Stomach smooth muscle (tissue), 2 donors: Measurements from ENCODE around the gene NIPSNAP3A.

Source experiments
- H3K27ac ChIP-seq: one replicate; pipeline ENCODE4 v1.7.0; 2013; ENCODE audit warnings: mild to moderate bottlenecking, low read length, inconsistent platforms
- H3K27me3 ChIP-seq, 2 donors: one replicate each; pipeline ENCODE4 v1.7.0; 2013; ENCODE audit warnings: low read length in 2 of 2; ENCODE audit not compliant: insufficient read depth in 2 of 2, control insufficient read depth in 1 of 2
- H3K36me3 ChIP-seq, 2 donors: one replicate each; pipeline ENCODE4 v1.7.0; 2013; ENCODE audit warnings: low read length in 2 of 2; ENCODE audit not compliant: control insufficient read depth in 2 of 2, insufficient read depth in 2 of 2
- H3K4me1 ChIP-seq: one replicate; pipeline ENCODE4 v1.7.0; 2013; ENCODE audit warnings: low read length; ENCODE audit not compliant: control insufficient read depth, insufficient read depth
- H3K4me3 ChIP-seq, 2 donors: one replicate each; pipeline ENCODE4 v1.7.0; 2013; ENCODE audit warnings: low read length in 2 of 2
- H3K9ac ChIP-seq, 2 donors: one replicate each; pipeline ENCODE4 v1.7.0; 2013; ENCODE audit warnings: low read length in 2 of 2, mild to moderate bottlenecking in 1 of 2
- H3K9me3 ChIP-seq, 2 donors: one replicate each; pipeline ENCODE4 v1.7.0; 2013; ENCODE audit warnings: low read length in 2 of 2; ENCODE audit not compliant: control insufficient read depth in 2 of 2
- donor health status: healthy.
- donor health status: Pancreatic carcinoma.

The NIPSNAP3A gene

DNA sequence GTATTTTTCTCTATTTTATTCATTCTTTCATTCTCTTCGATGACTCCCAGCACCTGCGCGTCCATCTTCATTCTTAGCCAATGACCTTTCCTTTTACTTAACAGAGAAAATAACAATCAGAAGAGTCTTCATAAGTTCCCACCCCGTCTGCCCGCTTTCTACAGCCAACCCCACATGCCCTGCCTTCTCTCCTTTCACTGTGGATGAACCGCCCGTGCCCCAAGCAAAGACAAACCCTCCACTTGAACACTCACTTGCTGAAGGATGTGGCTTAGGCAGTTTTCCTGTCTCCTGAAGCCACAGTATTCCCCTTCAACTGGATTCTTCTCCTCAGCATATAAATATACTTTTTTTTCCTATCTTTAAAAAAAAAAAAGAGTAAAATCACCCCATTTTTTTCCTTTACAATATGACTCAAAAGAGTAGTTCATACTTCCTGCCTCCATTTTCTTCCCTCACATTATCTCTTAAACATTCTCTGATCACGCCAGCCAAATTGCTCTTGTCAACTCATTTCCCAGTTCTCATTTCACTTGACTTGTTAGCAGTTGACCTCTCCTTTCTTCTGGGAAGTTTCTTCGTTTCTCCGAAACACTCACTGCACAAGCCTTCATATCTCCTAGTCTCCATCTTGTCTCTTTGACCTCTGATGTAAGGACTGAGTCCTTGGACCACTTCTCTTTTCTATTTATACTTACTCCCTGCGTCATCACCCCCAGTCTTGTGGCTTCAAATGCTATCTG lies 27.5 kb downstream of the NIPSNAP3A start:
- no peaks in the 10 kb centered on the region for H3K27me3 ChIP-seq
- no peak overlapping the region for H3K4me3 ChIP-seq
- H3K9ac ChIP-seq, result no peak overlapping the region
- no peaks in the 10 kb centered on the region for H3K4me1 ChIP-seq
- no peaks in the 10 kb centered on the region for H3K9me3 ChIP-seq
- no peak overlapping the region for H3K27ac ChIP-seq
- H3K36me3 ChIP-seq, result no peaks in the 10 kb centered on the region

DNA sequence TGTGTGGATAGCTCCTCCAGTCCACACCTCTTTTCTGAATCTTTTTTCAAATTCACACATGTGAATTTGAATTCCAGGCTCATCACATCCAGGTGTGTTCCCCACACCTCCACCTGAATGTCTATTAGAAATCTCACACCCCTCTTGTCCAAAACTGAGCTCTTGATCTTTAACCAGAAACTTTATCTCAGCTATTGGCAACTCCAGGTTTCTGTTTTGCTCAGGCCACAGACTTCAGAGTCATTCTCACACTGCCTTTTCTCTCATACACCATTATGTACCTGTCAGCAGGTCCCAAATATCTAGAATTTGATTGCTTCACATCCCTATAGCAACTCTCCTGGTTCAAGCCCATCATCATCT lies 28.1 kb downstream of the NIPSNAP3A start:
- Histone ChIP-seq H3K27ac (no peak overlapping the region), H3K36me3 (no peaks in the 10 kb centered on the region), H3K27me3 (no peaks in the 10 kb centered on the region), H3K4me1 (no peaks in the 10 kb centered on the region), H3K9ac (no peak overlapping the region), H3K9me3 (no peaks in the 10 kb centered on the region), H3K4me3 (no peak overlapping the region)

DNA sequence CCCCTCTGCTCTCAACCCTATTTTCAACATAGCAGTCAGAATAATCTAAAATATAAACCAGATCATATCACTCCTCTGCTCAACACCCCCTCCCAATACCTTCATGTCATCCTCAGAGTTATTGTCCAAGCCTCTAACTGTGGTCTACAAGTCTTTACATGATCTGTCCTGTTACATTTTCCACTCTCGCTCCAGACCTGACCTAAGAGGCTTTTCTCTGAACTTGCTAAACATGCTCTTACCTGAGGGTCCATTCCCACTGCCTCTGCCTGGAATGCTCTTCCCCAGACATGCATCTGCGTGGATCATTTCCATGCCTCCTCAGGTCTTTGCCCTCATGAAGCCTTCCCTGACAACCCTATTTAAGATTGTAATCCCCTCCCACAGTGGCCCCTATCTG lies 28.5 kb downstream of the NIPSNAP3A start:
- Histone ChIP-seq H3K36me3 (no peaks in the 10 kb centered on the region), H3K27ac (no peak overlapping the region), H3K4me1 (no peaks in the 10 kb centered on the region), H3K27me3 (no peaks in the 10 kb centered on the region), H3K9ac (no peak overlapping the region), H3K4me3 (no peak overlapping the region), H3K9me3 (no peaks in the 10 kb centered on the region)

DNA sequence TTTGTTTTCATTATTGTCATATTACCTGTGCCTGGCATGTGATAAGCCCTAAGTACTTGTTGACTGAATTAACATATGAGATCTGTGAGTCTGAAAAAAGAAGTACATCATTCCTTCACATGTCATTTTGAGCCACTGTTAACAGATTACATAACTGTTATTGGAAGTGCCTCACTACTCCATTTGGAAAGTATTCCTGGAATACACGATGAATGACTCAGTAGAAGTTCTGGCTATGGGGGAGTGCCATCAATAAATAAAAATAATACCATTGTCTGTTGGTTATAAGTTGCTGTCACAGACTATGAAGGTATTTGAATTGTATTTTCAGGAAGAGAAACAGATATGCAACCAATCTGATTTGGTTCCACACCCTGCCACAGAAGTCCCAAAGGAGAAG lies 29.3 kb downstream of the NIPSNAP3A start:
- H3K27me3 ChIP-seq, result no peaks in the 10 kb centered on the region
- H3K36me3 ChIP-seq, result no peaks in the 10 kb centered on the region
- H3K9ac ChIP-seq, result no peak overlapping the region
- no peak overlapping the region for H3K4me3 ChIP-seq
- H3K27ac ChIP-seq, result no peak overlapping the region
- no peaks in the 10 kb centered on the region for H3K9me3 ChIP-seq
- no peaks in the 10 kb centered on the region for H3K4me1 ChIP-seq

DNA sequence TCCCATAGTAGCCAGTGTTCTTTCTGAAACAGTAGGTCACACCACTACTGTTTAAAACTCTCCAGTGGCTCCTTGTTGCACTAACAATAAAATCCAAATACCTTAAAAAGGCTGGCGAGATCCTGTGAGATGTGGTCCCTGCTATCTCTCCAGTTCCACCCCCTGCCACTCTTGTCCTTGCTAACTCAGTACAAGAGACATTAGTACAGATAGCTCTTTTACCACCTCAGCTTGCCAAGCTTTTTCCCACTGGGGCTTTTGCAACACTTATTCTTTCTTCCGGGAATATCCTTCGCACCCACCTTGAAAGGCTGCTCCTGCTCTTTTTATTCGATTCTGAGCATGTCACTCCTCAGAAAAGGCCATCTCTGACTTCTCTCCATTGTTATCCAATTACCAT lies 31.3 kb downstream of the NIPSNAP3A start:
- Histone ChIP-seq H3K36me3 (peaks cover 7 to 10% of the 10 kb centered on the region in 2 donors), H3K4me1 (no peaks in the 10 kb centered on the region), H3K9ac (no peak overlapping the region), H3K27ac (no peak overlapping the region), H3K4me3 (no peak overlapping the region), H3K27me3 (no peaks in the 10 kb centered on the region), H3K9me3 (no peaks in the 10 kb centered on the region)

DNA sequence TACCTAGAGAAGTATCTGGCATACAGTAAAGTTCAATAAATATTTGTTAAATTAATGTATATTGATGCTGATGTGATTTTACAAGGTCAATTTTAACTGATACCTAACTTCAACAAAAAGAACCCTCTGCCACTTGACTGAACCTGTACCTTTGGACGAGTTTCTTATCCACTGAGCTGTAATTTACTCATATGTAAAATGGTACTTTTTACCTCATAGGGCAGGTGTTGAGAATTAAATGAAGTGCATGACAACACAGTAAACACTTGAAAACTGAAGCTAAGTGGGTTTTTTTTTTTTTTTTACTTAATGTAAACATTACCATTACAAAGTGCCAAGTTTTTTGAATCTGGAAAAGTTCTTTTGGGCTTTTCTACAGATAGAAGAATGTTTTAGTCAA lies 31.9 kb downstream of the NIPSNAP3A start:
- no peak overlapping the region for H3K9ac ChIP-seq
- H3K4me1 ChIP-seq, result no peaks in the 10 kb centered on the region
- H3K9me3 ChIP-seq, result no peaks in the 10 kb centered on the region
- peaks cover 9 to 14% of the 10 kb centered on the region in 2 donors for H3K36me3 ChIP-seq
- no peaks in the 10 kb centered on the region for H3K27me3 ChIP-seq
- H3K27ac ChIP-seq, result no peak overlapping the region
- H3K4me3 ChIP-seq, result no peak overlapping the region

DNA sequence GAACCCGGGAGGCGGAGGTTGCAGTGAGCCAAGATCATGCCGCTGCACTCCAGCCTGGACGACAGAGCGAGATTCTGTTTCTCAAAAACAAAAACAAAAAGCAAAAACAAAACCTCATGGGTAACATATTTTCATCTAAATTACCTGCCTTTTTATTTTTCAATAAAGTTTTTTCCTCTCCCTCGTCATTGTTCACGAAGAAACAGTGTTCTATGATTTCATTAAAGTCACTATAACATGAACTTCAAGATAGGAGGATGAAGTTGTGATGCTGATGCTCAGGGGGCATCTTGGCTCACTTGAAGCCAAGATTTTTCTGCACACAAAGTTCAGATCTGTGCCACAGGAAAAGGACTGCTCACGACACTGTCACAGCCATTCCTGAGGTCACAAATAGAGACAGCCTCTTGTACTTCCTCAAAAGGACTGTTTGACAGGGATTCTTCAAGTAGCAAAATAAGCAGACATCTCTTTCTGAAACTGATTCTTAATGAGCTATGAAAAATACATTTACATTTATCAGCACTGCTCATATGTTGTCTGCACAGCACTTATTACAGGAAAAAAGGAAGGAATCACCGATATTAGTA lies 32.6 kb downstream of the NIPSNAP3A start:
- H3K27me3 ChIP-seq, result no peaks in the 10 kb centered on the region
- H3K9me3 ChIP-seq, result no peaks in the 10 kb centered on the region
- no peaks in the 10 kb centered on the region for H3K4me1 ChIP-seq
- H3K36me3 ChIP-seq, result peaks cover 9 to 15% of the 10 kb centered on the region in 2 donors
- no peak overlapping the region for H3K4me3 ChIP-seq
- no peak overlapping the region for H3K27ac ChIP-seq
- H3K9ac ChIP-seq, result no peak overlapping the region

DNA sequence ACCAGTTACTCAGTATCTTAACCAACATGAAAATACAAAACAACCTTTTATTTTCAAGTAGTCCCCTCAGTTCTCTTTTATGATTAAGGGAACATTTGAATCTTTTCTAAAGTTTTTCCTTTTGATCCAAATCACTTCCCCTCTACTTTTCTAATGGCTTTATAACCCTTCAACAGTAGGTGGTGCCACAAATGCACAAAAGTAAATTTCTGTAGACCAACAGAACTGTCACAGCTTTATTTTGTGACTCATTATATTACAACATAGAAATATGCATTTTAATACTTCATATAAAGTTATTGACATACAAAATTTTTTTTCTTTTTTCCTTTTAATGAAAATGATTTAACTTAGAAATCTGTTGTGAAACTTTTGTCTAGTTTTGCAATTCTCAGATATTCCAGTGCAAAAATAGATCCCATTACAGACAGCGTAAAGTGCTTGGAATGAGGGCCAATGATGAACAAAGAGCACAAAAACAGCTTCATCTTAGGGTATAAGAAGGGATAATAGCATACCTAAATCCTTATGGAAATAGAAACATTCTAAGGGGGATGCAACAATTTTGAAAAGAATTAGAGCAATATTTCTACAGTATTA lies 33.4 kb downstream of the NIPSNAP3A start:
- H3K4me1 ChIP-seq, result no peaks in the 10 kb centered on the region
- no peak overlapping the region for H3K9ac ChIP-seq
- H3K27me3 ChIP-seq, result no peaks in the 10 kb centered on the region
- H3K27ac ChIP-seq, result no peak overlapping the region
- no peaks in the 10 kb centered on the region for H3K9me3 ChIP-seq
- H3K36me3 ChIP-seq, result peaks cover 17 to 23% of the 10 kb centered on the region in 2 donors
- no peak overlapping the region for H3K4me3 ChIP-seq

DNA sequence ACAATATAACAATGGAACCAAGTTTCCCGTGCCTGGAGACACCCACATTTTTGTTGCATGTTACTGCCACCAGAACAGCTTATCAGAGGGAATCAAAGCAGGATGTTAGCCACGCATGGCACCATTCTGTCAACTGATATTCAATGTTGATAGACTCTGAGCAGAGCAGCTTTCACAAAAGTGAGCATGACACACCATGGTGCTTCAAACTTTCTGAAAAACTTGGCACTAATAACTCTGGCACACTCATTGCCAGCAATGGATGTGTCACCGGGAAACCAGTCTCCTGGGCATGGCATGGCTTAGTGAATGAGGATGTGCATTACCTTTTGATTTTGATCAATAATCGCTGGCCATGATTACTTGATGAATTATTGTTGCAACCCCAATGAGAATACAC lies 36.1 kb downstream of the NIPSNAP3A start:
- Histone ChIP-seq H3K4me3 (no peak overlapping the region), H3K9ac (no peak overlapping the region), H3K4me1 (no peaks in the 10 kb centered on the region), H3K36me3 (peaks cover 37 to 42% of the 10 kb centered on the region in 2 donors), H3K27ac (no peak overlapping the region), H3K27me3 (no peaks in the 10 kb centered on the region), H3K9me3 (no peaks in the 10 kb centered on the region)

DNA sequence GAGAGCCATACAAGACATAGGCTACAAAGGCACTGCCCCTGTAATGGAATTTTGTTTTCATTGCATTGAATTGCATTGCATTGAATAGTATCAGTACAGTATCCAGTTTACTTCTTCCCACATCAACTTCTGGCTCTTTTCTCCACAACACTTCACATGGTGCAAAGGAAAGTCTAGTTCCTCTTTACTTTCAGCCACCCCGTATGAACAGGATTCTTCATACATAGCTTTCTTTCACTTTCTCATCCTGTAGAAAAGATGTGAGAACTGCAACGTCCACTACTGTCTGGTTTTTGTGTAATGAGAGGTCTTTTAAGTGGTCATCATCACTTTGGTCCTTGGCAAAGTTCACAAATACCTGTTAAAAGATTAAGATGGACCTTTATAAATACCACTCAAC lies 36.6 kb downstream of the NIPSNAP3A start:
- Histone ChIP-seq H3K9ac (no peak overlapping the region), H3K36me3 (peaks cover 42 to 47% of the 10 kb centered on the region in 2 donors)

DNA sequence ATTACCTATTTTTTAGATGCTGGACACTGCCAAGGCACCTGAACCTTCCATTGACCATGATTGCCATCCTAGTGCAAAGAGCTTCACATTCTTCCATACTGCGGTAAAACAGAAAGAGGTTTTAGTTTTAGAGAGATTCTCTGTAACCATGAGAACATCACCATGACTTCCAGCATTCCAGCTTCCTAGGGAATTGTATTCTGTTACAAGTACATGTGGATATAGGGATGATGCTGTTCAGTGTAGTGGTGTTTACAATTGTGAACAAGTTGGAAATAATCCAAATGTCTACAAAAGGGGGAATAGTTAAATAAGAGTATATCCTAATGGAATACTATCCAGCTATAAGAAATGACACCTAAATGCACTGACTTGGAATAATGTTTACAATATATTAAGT lies 38.8 kb downstream of the NIPSNAP3A start:
- H3K4me1 ChIP-seq, result no peaks in the 10 kb centered on the region
- H3K36me3 ChIP-seq, result peaks cover 57% of the 10 kb centered on the region in 2 donors

More for the DNA sequence above, 36.6 kb downstream of the NIPSNAP3A start:
- no peaks in the 10 kb centered on the region for H3K4me1 ChIP-seq
- H3K4me3 ChIP-seq, result no peak overlapping the region
- H3K27ac ChIP-seq, result no peak overlapping the region
- H3K27me3 ChIP-seq, result no peaks in the 10 kb centered on the region
- H3K9me3 ChIP-seq, result no peaks in the 10 kb centered on the region

More for the DNA sequence above, 38.8 kb downstream of the NIPSNAP3A start:
- no peak overlapping the region for H3K9ac ChIP-seq
- H3K9me3 ChIP-seq, result no peaks in the 10 kb centered on the region
- H3K27me3 ChIP-seq, result no peaks in the 10 kb centered on the region
- no peak overlapping the region for H3K27ac ChIP-seq
- no peak overlapping the region for H3K4me3 ChIP-seq
